ENCODE data around the gene TMEM98.
"Not testable (repeated sequence)": the region's sequence is repeated elsewhere in the genome, so short reads cannot be mapped to it uniquely, and the experiment has no call there.

Gene TMEM98

DNA sequence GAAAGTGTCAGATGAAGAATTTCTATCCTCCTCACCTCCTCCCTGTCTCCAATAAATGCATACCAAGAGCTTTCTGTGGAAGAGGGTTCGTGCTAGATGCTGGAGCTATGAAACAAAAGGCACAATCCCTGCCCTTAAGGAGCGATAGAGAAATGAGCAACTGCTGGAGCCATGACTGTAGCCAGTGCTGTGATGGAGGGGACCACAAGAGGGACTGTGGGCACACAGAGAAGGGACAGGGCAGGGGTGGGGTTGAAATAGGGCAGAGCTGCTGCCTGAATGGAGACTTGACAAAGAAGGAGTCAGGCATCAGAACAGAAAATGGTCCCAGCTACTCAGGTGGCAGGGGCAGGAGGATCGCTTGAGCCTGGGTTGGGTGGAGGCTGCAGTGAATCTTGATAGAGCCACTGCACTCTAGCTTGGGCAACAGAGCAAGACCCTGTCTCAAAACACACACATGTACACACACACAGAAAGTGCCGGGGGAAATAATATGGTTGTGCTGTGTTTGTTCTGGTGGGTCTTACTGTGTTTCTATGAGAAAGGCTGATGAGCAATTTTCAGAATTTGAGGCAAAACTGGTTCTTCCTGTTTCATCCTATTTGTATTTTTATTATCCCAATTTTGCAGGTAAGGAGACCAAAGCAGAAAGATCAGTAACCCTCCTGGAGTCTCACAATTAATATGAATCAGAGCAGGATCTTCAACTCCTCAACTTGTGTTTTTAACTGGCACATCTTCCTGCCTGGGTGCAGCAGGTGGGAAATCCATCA, 16.5 kb downstream of the TMEM98 start:
- no peak for DNase-seq

DNA sequence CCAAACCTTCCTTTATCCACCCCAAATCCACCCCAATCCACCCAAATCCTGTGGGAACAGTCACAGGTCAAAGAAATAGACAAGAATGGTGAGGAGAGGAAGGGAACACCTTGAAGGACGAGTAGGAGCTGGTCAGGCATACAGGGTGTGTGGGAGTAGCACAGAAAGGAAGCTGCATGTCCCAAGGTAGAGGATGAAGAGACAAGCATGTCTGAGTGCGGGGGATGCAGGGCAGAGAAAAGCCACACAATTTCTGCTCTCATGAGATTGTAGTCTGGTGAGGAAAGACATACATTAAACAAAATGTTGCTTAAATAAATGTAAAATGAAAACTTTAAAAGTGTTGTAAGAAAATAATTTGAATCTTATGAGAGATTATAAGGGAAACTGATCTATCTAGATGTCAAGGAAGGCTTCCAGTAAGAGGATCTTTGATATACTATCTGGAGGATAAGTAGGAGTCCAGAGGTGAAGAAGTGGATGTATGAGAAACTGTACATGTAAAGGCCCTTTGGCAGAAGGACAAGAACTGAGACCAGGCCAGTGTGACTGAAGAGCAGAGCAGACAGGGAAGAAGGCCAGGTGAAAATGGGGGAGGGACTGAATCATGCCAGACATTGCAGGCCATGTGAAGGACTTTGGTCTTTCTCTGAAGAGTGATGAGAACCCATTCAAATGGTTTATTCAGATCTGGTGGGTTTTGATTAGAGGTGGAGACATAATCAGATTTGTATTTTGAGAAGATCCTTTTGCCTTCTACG, 18.6 kb downstream of the TMEM98 start:
- no peak for DNase-seq

DNA sequence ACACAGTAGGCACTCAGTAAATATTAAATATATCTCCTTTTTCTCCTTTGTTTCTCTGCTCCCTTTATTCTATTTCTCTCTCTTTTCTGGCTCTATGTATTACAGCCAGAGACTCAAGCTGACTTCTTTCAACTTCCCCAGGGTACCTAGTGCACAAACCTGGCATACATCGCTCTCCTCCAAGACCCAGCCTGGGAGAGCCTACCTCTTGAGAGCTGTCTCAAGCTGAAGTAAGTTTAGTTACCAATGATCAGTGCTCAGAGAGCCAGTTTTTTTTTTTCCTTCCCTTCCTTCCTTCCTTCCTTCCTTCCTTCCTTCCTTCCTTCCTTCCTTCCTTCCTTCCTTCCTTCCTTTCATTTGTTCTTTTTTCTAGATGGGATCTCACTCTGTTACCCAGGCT, 19.8 kb downstream of the TMEM98 start:
- no peak for DNase-seq

DNA sequence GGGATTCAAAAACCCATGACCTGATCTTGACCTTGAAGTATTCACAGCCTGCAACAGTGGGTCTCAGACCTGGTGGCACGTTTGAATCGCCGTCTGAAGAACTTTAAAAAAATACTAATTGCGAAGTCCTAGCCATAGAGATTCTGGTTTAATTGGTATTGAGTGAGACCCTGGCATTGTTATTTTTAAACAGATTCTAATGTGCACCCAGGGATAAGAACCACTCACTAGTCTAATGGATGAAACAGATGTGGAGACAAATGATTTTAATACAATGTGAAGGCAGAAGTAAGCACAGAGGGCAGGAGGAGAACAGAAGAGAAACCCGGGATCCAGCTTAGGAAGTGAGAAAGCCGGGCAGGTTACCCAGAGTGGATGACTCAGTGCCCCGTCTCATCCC, 21.2 kb downstream of the TMEM98 start:
- DNase-seq: no peak

DNA sequence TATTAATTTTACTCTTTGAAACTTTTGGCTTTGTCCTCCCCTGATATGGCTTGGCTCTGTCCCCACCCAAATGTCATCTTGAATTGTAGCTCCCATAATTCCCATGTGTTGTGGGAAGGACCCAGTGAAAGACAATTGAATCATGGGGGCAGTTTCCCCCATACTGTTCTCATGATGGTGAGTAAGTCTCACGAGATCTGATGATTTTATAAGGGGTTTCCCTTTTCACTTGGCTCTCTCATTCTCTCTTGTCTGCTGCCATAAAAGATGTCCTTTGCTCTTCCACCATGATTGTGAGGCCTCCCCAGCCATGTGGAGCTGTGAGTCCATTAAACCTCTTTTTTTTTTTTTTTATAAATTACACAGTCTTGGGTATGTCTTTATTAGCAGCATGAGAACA, 24.5 kb downstream of the TMEM98 start:
- DNase-seq: not testable (repeated sequence)

DNA sequence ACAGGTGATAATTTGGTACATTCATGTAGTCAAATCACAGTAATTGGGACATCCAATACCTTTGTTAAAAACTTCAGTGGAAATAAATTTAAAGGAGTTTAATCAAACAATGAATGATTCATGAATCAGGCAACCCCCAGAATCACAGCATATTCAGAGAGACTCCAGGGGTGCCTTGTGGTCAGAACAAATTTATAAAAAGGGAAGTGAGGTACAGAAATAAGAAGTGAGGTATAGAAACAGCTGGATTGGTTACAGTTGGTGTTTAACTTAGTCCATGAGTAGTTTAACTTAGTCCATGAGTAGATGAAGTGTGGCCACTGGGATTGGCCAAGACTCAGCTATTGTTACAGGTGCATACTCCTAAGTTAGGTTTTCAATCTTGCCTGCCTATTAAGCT, 25.1 kb downstream of the TMEM98 start:
- DNase-seq: no peak

DNA sequence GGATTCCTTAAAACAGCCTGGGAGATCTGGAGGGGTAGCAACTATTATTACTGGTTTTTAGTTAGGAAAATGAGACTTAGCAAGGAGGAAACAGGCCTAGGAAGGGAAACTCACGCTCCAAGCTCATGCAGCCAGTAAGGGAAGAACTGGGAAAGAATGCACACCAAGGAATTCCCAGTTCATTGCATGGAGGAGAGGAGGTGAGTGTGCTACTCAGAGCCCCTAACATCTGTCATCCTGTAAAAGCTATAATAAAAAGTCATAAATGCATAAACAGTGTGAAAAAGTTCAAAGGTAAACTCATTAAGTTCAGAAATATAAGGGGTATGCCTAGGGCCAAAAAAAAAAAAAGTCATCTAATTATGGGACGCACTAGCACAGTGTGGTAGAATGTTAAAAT, 25.9 kb downstream of the TMEM98 start:
- no peak for DNase-seq

DNA sequence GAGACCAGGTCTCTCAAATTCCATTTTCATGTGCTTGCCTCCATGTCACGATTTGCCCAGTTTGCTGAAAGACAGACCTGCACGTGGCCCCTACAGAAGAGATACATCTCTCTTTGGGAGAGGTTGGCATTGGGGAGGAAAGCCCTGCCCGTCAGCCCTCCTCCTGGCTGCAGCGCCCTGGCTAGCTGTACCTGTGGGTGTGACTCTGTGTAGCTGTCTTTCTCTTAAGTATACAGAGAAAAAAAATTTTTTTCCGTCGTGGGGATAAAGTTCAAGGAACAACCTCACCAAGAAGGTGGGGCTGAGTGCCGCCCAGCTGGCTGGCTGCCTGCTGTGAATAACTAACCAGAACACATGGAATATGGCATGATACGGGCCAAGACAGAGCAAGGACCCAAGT, 26.5 kb downstream of the TMEM98 start:
- DNase-seq: no peak

DNA sequence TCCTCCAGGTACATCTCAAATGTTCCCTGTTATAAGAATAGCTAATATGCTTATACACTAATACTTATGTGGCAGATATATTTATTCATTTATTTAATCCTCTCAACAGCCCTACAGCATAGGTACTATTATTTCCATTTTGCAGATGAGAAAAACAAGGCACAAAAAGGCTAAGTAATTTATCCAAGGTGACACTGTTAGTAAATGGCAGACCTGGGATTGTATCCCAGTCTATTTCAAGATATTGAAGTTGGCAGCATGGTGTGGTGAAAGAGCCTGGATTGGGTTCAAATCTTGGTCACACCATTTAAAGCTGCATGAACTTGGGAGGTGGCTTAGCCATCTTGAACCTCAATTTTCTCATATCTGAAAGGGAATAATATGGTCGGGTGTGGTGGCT, 27.2 kb downstream of the TMEM98 start:
- DNase-seq: no peak

DNA sequence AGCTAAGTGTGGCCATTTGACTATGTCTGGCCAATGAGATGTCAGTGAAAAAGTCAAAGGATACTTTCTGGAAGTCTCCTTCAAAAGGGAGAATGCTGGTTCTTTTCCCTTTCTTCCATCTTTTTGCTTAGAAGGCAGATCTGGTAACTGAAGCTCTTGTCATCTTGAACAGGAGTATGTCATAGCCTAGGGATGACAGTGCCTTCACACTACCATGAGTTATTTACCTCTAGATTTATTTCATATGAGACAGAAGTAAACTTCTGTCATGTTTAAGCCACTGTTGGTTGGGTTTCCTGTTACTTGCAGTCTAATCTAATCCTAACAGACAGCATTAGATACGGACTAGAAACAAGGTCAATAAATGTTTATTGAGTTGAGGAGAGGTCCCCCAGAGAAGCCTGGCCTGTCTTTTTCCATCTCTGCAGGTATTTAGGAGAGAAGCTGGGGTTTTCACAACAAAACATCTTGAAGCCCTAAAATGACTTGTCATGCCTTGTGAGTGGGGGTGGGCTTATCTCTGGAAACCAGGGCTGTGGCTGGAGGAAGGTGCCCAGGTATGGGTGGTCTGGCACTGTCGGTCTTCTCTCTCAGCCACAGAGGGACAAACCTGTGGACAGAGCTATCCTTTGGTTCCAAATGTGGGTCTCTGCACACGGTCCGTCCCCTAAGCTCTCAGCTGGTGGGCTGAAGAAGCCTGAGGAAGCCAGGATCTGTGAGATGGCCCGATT, 28.5 kb downstream of the TMEM98 start:
- DNase-seq: no peak

DNA sequence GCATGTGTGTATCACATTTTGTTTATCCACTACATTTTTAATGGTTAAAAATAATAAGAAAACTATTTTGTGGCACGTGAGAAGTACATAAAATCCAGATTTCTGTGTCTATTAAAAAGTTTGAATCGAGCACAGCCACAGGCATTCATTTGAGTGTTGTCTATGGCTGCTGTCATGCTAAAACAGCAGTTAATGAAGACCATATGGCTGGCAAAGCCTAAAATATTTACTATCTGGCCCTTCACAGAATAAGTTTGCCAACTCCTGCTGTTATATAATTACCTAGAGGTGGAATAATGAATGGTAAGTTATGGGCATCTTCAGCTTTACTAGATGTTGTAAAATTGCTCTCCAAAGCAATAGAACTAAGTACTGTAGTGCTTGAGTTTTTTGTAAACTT, 30.5 kb downstream of the TMEM98 start:
- peak; percentile 42 for DNase-seq

DNA sequence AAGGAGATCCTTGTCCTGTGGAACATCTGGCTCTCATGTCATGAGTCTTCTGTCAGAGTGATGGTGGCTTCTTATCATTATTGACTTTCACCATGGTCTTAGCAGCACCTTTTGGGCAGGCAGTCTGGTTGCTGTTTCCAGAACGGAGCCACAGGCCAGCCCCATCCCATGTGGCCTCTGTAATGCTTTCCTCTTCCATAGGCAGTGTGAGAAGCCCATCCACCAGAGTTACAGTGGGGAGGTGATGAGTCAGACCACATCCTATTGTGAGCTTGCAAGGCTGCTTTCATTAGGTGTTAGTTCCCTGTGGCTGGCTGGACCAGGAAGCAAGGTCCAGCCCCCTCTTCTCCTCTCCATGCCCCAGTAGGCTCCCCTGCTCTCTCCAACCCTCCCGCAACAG, 32.9 kb downstream of the TMEM98 start:
- no peak for DNase-seq

DNA sequence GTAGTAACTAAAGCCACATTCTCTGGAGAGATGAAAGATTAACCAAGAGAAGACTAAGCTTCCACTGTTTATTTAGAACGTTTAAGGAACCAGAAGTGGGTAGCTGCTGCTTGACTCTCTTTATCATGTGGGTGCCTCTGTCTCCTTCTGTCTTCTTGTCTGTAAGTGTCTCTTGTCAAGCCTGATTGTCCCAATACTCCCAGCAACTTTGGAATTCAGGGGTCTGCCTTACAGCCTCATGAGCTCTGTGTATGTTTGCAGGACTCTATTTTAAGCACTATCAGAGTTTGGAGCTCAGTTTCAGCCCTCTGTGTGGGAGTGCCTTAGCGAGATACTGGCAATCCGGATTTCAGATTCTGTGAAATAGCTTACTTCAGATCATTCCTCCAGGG, 34.4 kb downstream of the TMEM98 start:
- DNase-seq: no peak

DNA sequence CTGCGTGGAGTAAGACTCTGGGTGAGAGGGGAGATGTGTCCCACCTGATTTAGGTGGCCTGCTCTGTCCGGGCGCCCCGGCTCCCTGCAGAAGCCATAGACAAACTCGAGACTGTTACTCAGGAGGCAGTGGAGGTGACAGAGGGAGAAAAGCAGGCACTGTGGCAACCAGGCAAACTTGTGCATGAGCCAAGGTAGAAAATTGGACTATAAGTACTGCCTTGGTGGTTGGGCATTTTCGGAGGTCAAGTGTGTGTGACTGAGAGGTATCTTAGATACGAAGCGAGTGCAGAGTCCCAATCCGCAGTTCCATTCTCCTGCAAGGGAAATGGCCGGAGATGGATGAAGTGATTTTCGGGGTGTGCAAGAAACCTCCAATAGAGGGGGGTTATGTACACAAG, 36.6 kb downstream of the TMEM98 start:
- no peak for DNase-seq

DNA sequence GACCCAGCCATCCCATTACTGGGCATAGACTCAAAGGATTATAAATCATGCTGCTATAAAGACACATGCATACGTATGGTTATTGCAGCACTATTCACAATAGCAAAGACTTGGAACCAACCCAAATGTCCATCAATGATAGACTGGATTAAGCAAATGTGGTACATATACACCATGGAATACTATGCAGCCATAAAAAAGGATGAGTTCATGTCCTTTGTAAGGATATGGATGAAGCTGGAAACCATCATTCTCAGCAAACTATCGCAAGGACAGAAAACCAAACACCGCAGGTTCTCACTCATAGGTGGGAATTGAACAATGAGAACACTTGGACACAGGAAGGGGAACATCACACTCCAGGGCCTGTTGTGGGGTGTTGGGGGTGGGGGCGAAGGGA, 41.3 kb downstream of the TMEM98 start:
- DNase-seq: not testable (repeated sequence)

DNA sequence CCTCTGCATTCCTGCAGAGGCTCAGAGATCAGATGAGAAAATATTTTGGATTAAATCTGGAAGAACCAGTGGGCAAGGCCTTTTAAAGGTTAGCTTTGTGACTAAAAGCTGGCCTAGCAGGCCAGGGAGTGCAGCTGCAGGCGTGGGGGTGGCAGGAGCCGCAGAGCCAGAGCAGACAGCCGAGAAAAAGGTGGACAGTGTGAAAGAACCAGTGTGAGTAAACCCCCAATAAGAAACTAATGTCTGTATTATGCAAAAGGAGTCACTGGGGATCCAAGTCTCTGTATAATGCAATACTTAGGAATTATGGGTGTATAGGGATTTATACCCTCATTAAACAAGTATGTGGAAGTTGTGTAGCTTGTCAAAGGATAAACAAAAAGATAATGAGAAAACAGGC, 42.3 kb downstream of the TMEM98 start:
- no peak for DNase-seq

DNA sequence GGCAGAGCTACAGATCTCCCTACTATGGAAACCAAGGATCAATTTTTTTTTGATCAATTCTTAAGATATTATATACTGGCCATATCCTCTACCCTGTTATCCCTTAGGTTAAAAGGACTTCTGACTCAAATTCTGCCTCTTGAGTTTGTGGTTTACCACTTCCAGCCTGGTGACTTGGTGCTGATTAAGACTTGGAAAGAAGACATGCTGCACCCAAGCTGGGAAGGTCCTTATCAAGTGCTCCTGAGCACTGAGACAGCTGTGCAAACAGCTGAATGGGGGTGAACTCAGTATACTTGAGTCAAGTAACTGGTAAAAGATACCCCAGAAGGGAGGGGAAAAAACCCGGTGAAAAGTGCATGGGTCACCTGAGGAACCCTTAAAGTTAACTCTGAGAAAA, 43.2 kb downstream of the TMEM98 start:
- no peak for DNase-seq

DNA sequence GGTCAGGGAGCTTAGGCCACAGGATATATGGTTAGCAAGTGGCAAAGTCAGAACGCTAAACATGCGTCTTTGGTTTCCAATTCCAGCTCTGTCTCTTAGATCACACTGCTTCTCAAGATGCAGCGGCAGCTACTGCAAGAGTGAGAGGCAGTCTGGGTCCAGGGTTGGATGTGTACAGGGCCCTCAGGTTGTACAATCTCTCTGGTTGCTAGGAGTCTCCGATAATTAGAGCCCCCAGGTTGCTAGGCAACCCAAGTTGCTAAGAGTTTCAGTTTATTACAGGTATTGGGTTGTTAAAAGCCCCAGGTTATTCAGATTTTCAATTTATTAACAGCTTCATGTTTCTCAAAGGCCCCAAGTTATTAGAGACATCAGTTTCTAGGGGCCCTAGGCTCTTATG, 48.2 kb downstream of the TMEM98 start:
- DNase-seq: peak; percentile 3

DNA sequence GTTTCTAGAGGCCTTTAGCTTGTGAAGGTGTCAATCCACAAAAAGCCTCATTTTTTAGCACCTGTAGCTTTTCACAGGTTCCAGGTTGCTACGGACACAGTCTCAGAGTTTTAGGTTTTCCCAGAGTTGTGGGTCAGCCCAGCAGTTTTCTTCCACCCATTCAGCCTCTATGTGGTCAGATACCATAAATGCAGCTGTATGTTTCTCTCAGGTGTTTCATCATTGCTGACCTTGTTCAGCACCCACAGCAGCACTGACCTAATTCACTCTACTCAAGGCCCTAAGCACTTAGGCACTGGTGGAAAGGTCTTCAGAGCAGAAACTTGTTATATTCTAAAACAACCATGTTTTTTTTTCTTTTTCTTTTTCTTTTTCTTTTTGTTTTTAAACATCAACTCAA, 48.7 kb downstream of the TMEM98 start:
- DNase-seq: no peak

DNA sequence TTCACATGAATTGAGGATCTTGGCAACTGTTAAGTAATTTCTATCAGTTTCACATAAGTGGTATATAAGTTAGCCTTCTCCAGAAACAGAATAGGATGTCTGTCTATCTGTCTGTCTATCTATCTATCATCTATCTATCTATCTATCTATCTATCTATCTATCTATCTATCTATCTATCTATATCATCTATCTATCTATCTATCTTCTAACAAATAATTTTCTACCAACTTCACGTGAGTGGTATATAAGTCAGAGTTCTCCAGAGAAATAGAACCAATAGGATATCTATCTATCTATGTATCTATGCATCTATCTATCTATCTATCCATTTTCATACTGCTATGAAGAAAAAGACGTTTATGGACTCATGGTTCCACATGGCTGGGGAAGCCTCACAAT, 52.3 kb downstream of the TMEM98 start:
- no peak for DNase-seq

DNA sequence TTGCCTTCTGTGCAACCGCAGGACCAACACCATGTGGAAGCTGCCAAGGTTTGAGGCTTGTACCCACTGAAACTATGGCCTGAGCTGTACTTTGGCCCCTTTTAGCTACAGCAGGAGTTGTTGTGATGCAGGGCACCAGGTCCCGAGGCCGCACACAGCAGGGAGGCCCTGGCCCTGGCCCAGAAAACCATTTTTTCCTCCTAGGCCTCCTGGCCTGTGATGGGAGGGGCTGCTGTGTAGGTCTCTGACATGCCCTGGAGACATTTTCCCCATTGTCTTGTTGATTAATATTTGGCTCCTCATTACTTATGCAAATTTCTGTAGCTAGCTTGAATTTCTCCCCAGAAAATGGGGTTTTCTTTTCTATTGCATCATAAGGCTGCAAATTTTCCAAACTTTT, 53.7 kb downstream of the TMEM98 start:
- DNase-seq: not testable (repeated sequence)

DNA sequence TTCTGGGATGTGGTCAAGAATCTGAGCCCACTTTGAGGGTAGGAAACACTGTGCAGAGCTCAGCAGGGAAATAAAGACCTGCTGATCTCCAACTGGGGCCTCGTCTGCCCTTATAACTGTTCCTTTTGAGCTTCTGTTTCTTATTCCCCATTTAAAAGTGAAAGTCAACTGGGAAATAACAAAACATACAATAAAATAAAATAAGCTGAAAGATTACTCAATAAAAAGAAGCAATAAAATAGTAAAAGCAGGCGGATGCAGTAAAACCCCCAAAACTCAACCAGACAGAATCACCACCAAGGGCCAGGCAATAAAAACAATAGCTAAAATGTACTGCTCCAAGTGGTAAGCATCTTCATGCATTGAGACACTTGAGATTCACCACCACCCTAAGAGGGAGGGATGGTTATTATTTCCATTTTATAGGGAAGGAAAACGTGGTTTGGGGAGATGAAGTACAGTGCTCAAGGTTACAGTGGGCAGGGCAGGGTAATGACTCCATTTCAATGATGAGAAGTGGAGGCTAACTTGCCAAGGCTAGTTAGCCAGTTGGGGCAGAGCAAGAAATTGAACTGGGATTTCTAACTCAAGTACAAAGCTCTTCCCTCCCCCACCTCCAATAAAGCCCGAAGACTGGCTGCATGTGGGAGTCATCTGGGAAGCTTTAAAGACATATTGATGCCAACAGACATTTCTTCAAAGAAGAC, 57.2 kb downstream of the TMEM98 start:
- DNase-seq: no peak

DNA sequence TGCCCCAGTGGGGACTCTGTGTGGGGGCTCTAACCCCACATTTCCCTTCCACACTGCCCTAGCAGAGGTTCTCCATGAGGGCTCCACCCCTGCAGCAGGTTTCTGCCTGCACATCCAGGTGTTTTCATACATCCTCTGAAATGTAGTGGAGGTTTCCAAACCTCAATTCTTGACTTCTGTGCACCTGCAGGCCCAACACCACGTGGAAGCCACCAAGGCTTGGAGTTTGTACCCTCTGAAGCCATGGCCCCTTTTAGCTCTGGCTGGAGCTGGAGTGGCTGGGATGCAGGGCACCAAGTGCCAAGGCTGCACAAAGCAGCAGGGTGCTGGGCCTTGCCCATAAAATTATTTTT, 59.5 kb downstream of the TMEM98 start:
- DNase-seq: not testable (repeated sequence)

Data from NCI-H69 (cell line).